HepG2 (cell line): ENCODE measurements around the gene MN1.

Experiments used
- CC2D1A ChIP-seq: sonication (generic); formaldehyde crosslinking; IDR thresholded peaks from 2 replicates; pipeline ENCODE4 v1.8.1; 2023; ENCODE audit warnings: mild to moderate bottlenecking, missing genetic modification reagents
- CEBPB ChIP-seq: IDR thresholded peaks from 2 replicates; pipeline ENCODE4 v1.6.1; 2011; ENCODE audit warnings: low read depth, low read length, improper control_type of control experiment, borderline replicate concordance
- EP300 ChIP-seq, 3 experiments: sonication (generic) in 1 of 3; formaldehyde crosslinking in 1 of 3; IDR thresholded peaks; 2 replicates each; pipeline versions ENCODE4 v1.5.1 to v1.6.1; 2011 to 2020; ENCODE audit warnings: low read depth in 2 of 3, low read length in 2 of 3, borderline replicate concordance in 1 of 3, improper control_type of control experiment in 1 of 3, mild to moderate bottlenecking in 1 of 3, missing genetic modification reagents in 1 of 3, moderate library complexity in 1 of 3
- FOXK2 ChIP-seq: fragments of 450-650 bp; IDR thresholded peaks from 2 replicates; pipeline ENCODE4 v1.6.1; 2016
- IRF2 ChIP-seq: IDR thresholded peaks from 2 replicates; pipeline ENCODE4 v1.6.1; 2018; ENCODE audit warnings: missing genetic modification reagents, missing compliant biosample characterization
- KLF16 ChIP-seq, 2 experiments: sonication (generic) in 1 of 2; formaldehyde crosslinking in 1 of 2; IDR thresholded peaks; 2 replicates each; pipeline versions ENCODE4 v1.6.1 to v1.8.0; 2016 to 2023; ENCODE audit warnings: missing genetic modification reagents in 2 of 2, missing compliant biosample characterization in 1 of 2
- MAFG ChIP-seq: sonication (generic); formaldehyde crosslinking; IDR thresholded peaks from 2 replicates; pipeline ENCODE4 v1.5.1; 2020; ENCODE audit warnings: mild to moderate bottlenecking, missing genetic modification reagents
- PCBP2 ChIP-seq: fragments of 200-400 bp; formaldehyde crosslinking; optimal IDR thresholded peaks from 2 replicates; pipeline ENCODE3; 2018; ENCODE audit warnings: low read length, low read depth; ENCODE audit not compliant: poor library complexity, severe bottlenecking
- POLR2AphosphoS5 ChIP-seq: IDR thresholded peaks from 2 replicates; pipeline ENCODE4 v1.6.1; 2012; ENCODE audit warnings: low read depth, low read length
- ZKSCAN1 ChIP-seq: fragments of 150-350 bp; IDR thresholded peaks from 2 replicates; pipeline ENCODE4 v1.6.1; 2014; ENCODE audit warnings: low read length
- TF ChIP-seq, protein P1 (sequence below): sonication (generic); formaldehyde crosslinking; IDR thresholded peaks from 2 replicates; pipeline ENCODE4 v1.4.0; 2020; ENCODE audit warnings: missing genetic modification reagents
- TF ChIP-seq, protein P2 (sequence below): IDR thresholded peaks from 2 replicates; pipeline ENCODE4 v1.6.1; 2016; ENCODE audit warnings: missing compliant biosample characterization, missing genetic modification reagents, borderline replicate concordance

DNA sequence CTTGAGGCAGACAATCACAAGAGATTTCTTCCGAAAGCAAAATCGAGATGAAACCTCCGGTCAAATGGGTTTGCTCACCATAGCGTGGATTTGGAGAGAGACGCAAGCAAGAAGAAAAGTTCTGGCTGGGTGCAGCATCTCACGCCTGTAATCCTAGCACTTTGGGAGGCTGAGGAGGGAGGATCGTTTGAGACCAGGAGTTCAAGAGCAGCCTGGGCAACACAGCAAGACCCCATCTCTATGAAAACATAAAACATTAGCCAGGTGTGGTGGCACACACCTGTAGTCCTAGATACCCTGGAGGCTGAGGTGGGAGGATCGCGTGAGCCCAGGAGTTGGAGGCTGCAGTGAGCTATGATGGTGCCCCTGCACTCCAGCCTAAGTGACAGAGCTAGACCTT lies 24.4 kb downstream of the MN1 start:
- TF ChIP-seq ZKSCAN1 (no peak), EP300 (IDR thresholded peaks at IDR 0.05; ENCODE audit: low read depth in 2 of 2, low read length in 2 of 2) (no peak), EP300 (CRISPR knock-in tag; IDR thresholded peaks at IDR 0.05; ENCODE audit: borderline replicate concordance) (no peak), FOXK2 (no peak), POLR2AphosphoS5 (no peak), IRF2 (CRISPR knock-in tag) (no peak), KLF16 (CRISPR knock-in tag; IDR thresholded peaks at IDR 0.05) (no peak), MAFG (CRISPR knock-in tag) (no peak), PCBP2 (no peak), CEBPB (no peak), CC2D1A (CRISPR knock-in tag) (no peak)
- TF ChIP-seq, protein P1, sequence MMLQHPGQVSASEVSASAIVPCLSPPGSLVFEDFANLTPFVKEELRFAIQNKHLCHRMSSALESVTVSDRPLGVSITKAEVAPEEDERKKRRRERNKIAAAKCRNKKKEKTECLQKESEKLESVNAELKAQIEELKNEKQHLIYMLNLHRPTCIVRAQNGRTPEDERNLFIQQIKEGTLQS (CRISPR knock-in tag): no peak
- TF ChIP-seq, protein P2, sequence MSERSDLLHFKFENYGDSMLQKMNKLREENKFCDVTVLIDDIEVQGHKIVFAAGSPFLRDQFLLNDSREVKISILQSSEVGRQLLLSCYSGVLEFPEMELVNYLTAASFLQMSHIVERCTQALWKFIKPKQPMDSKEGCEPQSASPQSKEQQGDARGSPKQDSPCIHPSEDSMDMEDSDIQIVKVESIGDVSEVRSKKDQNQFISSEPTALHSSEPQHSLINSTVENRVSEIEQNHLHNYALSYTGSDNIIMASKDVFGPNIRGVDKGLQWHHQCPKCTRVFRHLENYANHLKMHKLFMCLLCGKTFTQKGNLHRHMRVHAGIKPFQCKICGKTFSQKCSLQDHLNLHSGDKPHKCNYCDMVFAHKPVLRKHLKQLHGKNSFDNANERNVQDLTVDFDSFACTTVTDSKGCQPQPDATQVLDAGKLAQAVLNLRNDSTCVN: no peak
